Skeletal muscle tissue (tissue), 4 donors: Measurements from ENCODE around the gene VARS1. TPM values are rescaled to one million over a fixed set of nuclear protein-coding genes. Genes with fewer than 3 reads are reported as not detected.
"Not testable (repeated sequence)": the region's sequence is repeated elsewhere in the genome, so short reads cannot be mapped to it uniquely, and the experiment has no call there.

Experiments
- H3K27ac ChIP-seq: one replicate; pipeline ENCODE4 v1.7.0; 2013; ENCODE audit warnings: mild to moderate bottlenecking, low read depth, low read length, inconsistent platforms
- H3K27me3 ChIP-seq, 3 donors: one replicate each; pipeline ENCODE4 v1.7.0; 2013; ENCODE audit warnings: low read length in 3 of 3; ENCODE audit not compliant: control insufficient read depth in 3 of 3, insufficient read depth in 3 of 3
- H3K36me3 ChIP-seq, 3 donors: one replicate each; pipeline ENCODE4 v1.7.0; 2013; ENCODE audit warnings: low read length in 3 of 3; ENCODE audit not compliant: control insufficient read depth in 3 of 3, insufficient read depth in 3 of 3
- H3K4me1 ChIP-seq, 3 donors: one replicate each; pipeline ENCODE4 v1.7.0; 2013; ENCODE audit warnings: low read length in 3 of 3, mild to moderate bottlenecking in 3 of 3; ENCODE audit not compliant: control insufficient read depth in 3 of 3, insufficient read depth in 3 of 3
- H3K4me3 ChIP-seq, 3 donors: one replicate each; pipeline ENCODE4 v1.7.0; 2013; ENCODE audit warnings: low read length in 3 of 3
- H3K9ac ChIP-seq, 3 donors: one replicate each; pipeline ENCODE4 v1.7.0; 2013; ENCODE audit warnings: low read length in 3 of 3, mild to moderate bottlenecking in 3 of 3, moderate library complexity in 2 of 3, low read depth in 1 of 3
- H3K9me3 ChIP-seq, 3 donors: one replicate each; pipeline ENCODE4 v1.7.0; 2013; ENCODE audit warnings: low read length in 3 of 3; ENCODE audit not compliant: control insufficient read depth in 3 of 3
- total RNA-seq: library from RNA; depleted of rRNA; stranded (reverse); fragments of >200 nt; gene quantifications from one replicate; pipeline ENCODE4 v1.2.3, GENCODE V29; 2014
- donor health status: Osteomylitis.

VARS1 gene
- total RNA-seq, 1 donor from 2014 or later = 42.3 TPM

DNA sequence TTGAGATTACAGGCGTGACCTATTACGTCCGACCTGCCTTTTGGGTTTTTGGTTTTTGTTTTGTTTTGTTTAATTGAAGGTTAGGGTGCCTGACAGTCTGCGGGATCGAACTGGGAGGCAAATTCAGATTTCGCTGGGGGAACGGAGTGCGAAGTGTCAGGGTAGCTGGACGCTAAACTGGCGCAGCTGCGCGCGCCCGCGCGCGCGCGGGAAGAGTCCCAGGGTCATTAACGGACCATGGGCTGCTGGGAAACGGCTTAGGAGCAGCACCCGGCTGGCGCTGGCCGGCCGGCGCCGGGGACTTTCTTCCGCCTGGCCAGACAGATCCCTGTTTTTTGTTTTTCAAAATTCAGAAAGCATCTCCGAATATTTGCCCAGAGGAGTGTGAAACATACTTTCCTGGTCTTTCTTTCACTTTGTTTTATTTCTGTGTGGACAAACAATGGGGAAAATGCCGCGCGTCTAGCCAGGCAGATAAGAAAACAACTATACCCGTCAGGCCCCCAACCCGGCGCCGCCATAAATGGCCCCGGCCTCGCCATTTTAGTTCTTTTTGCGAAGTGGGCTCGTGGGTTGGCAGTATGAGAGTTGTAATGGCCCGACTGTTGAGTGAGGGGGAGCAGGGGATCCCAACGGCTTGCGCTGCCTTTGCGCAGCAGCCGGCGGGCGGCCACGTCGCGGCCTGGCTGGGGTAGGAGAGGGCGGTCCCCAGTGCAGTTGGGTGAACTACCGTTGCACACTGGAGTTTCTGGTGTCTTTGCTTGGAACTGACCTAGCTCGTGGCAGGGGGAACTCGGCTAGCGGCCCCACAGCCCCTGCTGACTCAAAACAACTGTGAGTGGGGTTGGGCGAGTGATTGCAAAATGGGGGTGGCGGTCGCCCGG, 39.1 kb upstream of the VARS1 start:
- Histone ChIP-seq H3K9ac (peak overlapping the region; percentile 96 to 98 (median 98)), H3K36me3 (peaks cover 22 to 24% (median 22%) of the 10 kb centered on the region in 3 donors), H3K27me3 (no peaks in the 10 kb centered on the region), H3K4me3 (peak overlapping the region; percentile 96 to 98 (median 97)), H3K9me3 (no peaks in the 10 kb centered on the region), H3K4me1 (peaks cover 39 to 46% (median 41%) of the 10 kb centered on the region in 3 donors), H3K27ac (peak overlapping the region; percentile 97)

DNA sequence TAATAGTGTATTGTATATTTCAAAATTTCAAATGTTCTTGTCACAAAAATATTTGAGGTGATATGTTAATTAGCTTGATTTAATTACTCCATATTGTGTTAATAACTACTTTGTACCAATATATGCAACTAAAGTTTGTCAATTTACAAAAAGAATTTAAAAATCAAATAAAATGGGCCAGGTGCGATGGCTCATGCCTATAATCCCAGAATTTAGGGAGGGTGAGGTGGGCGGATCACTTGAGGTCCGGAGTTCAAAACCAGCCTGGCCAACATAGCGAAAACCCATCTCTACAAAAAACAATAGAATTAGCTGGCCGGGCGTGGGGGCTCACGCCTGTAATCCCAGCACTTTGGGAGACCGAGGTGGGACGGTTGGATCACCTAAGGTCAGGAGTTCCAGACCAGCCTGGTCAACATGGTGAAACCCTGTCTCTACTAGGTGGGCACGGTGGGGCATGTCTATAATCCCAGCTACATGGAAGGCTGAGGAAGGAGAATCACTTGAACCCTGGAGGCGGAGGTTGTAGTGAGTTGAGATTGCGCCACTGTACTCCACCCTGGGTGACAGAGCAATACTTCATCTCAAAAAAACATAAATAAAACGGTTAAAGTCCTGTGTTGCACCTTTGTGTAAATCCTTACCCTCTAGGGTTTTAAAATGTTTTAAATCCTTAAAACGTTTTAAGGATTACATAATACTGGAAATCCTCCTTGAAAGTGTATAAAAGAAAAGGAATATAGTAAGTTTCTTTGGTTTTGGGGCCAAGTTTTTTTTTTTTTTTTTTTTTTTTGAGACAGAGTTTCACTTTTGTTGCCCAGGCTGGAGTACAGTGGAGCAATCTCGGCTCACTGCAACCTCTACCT, 36.0 kb upstream of the VARS1 start:
- peak overlapping the region; percentile 66 for H3K27ac ChIP-seq
- H3K36me3 ChIP-seq = peaks cover 0 to 6% (median 0%) of the 10 kb centered on the region in 3 donors
- H3K4me3 ChIP-seq = peak overlapping the region; percentile 80 to 83 (median 82)
- H3K27me3 ChIP-seq = no peaks in the 10 kb centered on the region
- no peaks in the 10 kb centered on the region for H3K9me3 ChIP-seq
- peaks cover 26 to 30% (median 27%) of the 10 kb centered on the region in 3 donors for H3K4me1 ChIP-seq
- H3K9ac ChIP-seq = peak overlapping the region in 2 of 3 donors; percentile 68 to 80

- Histone ChIP-seq H3K9me3 (no peaks in the 10 kb centered on the region), H3K27me3 (no peaks in the 10 kb centered on the region), H3K4me1 (peaks cover 23 to 27% (median 24%) of the 10 kb centered on the region in 3 donors), H3K4me3 (peak overlapping the region; percentile 80 to 83 (median 82)), H3K36me3 (peaks cover 0 to 1% (median 0%) of the 10 kb centered on the region in 3 donors), H3K27ac (peak overlapping the region; percentile 66), H3K9ac (peak overlapping the region; percentile 59 to 80 (median 68))
These were observed 35.4 kb upstream of the VARS1 start for GRCh38 chr6:31830886-31831335.

DNA sequence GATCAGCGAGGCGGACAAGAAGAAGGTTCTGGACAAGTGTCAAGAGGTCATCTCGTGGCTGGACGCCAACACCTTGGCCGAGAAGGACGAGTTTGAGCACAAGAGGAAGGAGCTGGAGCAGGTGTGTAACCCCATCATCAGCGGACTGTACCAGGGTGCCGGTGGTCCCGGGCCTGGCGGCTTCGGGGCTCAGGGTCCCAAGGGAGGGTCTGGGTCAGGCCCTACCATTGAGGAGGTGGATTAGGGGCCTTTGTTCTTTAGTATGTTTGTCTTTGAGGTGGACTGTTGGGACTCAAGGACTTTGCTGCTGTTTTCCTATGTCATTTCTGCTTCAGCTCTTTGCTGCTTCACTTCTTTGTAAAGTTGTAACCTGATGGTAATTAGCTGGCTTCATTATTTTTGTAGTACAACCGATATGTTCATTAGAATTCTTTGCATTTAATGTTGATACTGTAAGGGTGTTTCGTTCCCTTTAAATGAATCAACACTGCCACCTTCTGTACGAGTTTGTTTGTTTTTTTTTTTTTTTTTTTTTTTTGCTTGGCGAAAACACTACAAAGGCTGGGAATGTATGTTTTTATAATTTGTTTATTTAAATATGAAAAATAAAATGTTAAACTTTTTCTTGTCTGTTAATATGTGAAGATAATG, 34.2 kb upstream of the VARS1 start:
- H3K27me3 ChIP-seq = no peaks in the 10 kb centered on the region
- no peaks in the 10 kb centered on the region for H3K36me3 ChIP-seq
- H3K4me3 ChIP-seq = peak overlapping the region; percentile 80 to 83 (median 82)
- peak overlapping the region; percentile 66 for H3K27ac ChIP-seq
- peaks cover 19 to 24% (median 21%) of the 10 kb centered on the region in 3 donors for H3K4me1 ChIP-seq
- H3K9ac ChIP-seq = peak overlapping the region; percentile 59 to 83 (median 68)
- H3K9me3 ChIP-seq = no peaks in the 10 kb centered on the region

- no peaks in the 10 kb centered on the region for H3K36me3 ChIP-seq
- peak within 1 kb of the TSS; percentile 93 to 98 (median 97) for H3K9ac ChIP-seq
- H3K9me3 ChIP-seq = no peaks in the 10 kb centered on the region
- peaks cover 26 to 31% (median 29%) of the 10 kb centered on the region in 3 donors for H3K4me1 ChIP-seq
- peak within 1 kb of the TSS; percentile 99 for H3K27ac ChIP-seq
- no peaks in the 10 kb centered on the region for H3K27me3 ChIP-seq
- H3K4me3 ChIP-seq = peak within 1 kb of the TSS; percentile 85 to 94 (median 88)
These were observed 31.9 kb upstream of the VARS1 start, which contains the start of gene HSPA1B for GRCh38 chr6:31827286-31828079. HSPA1B (plus strand) TSS chr6:31827738; CDS start chr6:31827951, 213 bp downstream.

DNA sequence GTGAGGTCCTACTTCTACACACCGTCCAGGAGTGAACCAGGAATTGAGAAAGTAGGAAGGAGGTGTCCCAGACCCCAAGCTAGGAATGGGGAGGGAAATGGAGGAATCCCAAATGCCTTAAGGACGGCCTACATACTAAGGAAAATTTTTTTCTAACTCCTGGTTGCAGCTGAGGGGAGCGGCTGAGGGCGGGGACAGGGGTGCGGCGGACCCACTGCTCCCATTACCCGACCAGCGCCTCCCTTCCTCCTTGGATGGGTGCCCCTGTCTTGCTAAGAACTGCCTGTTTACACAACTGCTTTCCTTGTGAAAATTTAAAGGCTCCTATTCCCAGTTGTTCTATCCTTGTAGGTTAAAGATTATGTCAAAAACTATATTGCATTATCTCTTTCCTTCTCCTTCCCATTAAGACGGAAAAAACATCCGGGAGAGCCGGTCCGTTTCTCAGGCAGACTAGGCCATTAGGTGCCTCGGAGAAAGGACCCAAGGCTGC, 31.3 kb upstream of the VARS1 start:
- H3K27me3 ChIP-seq = no peaks in the 10 kb centered on the region
- no peaks in the 10 kb centered on the region for H3K36me3 ChIP-seq
- H3K4me3 ChIP-seq = peak overlapping the region; percentile 80 to 94 (median 85)
- H3K4me1 ChIP-seq = peaks cover 28 to 34% (median 31%) of the 10 kb centered on the region in 3 donors
- peak overlapping the region; percentile 99 for H3K27ac ChIP-seq
- H3K9me3 ChIP-seq = no peaks in the 10 kb centered on the region
- H3K9ac ChIP-seq = peak overlapping the region; percentile 93 to 98 (median 97)

- H3K36me3 ChIP-seq = no peaks in the 10 kb centered on the region
- no peaks in the 10 kb centered on the region for H3K27me3 ChIP-seq
- no peak overlapping the region for H3K4me3 ChIP-seq
- peak overlapping the region; percentile 100 for H3K27ac ChIP-seq
- peaks cover 25 to 31% (median 30%) of the 10 kb centered on the region in 3 donors for H3K4me1 ChIP-seq
- H3K9me3 ChIP-seq = no peaks in the 10 kb centered on the region
- H3K9ac ChIP-seq = no peak overlapping the region
These were observed 30.0 kb upstream of the VARS1 start for GRCh38 chr6:31825553-31825952.

GRCh38 chr6:31823592-31824196, 28.1 kb upstream of the VARS1 start:
- not testable (repeated sequence) for H3K9me3 ChIP-seq, H3K36me3 ChIP-seq, H3K27me3 ChIP-seq
- H3K4me1 ChIP-seq = peaks cover 39 to 43% (median 41%) of the 10 kb centered on the region in 3 donors
- H3K9ac ChIP-seq = peak overlapping the region; percentile 1 to 96 (median 20)
- H3K27ac ChIP-seq = peak overlapping the region; percentile 100
- H3K4me3 ChIP-seq = peak overlapping the region in 1 of 3 donors; percentile 86
